Choroid plexus epithelial cell (primary cell): ENCODE data around the gene HCFC1.
A peak's percentile ranks its signal among the peaks of the same experiment; 100 is the strongest.

Experiments used
- DNase-seq: peaks from one replicate; pipeline ENCODE4 v3.0.0-alpha.2; 2010; ENCODE audit warnings: low read depth
- H3K4me3 ChIP-seq: 2 replicates; pipeline ENCODE4 v1.5.1; 2011; ENCODE audit warnings: low read depth, mild to moderate bottlenecking, control low read depth, low read length, moderate library complexity
- CTCF ChIP-seq: conservative IDR thresholded peaks from 2 replicates; pipeline ENCODE4 v1.5.1; 2011; ENCODE audit warnings: low read depth, mild to moderate bottlenecking, control low read depth, inconsistent platforms, low read length, moderate library complexity

Gene HCFC1

GRCh38 chrX:154017766-154018517, 46.3 kb upstream of the HCFC1 start:
- DNase-seq = no peak
- no peak for TF ChIP-seq CTCF
- H3K4me3 ChIP-seq = peak overlapping the region; percentile 64

- no peak for TF ChIP-seq CTCF
- no peak for DNase-seq
- no peak overlapping the region for H3K4me3 ChIP-seq
Measured at GRCh38 chrX:154016366-154017076, 44.9 kb upstream of the HCFC1 start.

- no peak for TF ChIP-seq CTCF
- no peak for DNase-seq
- H3K4me3 ChIP-seq = no peak overlapping the region
Measured at GRCh38 chrX:154015581-154016264, 44.1 kb upstream of the HCFC1 start.

- no peak for DNase-seq
- no peak for TF ChIP-seq CTCF
- no peak overlapping the region for H3K4me3 ChIP-seq
Measured at GRCh38 chrX:154014429-154015380, 43.1 kb upstream of the HCFC1 start.

GRCh38 chrX:154013614-154014360, 42.2 kb upstream of the HCFC1 start:
- peak; percentile 81 for TF ChIP-seq CTCF
- H3K4me3 ChIP-seq = no peak overlapping the region
- DNase-seq = peak; percentile 36

- no peak overlapping the region for H3K4me3 ChIP-seq
- no peak for TF ChIP-seq CTCF
- DNase-seq = no peak
Measured at GRCh38 chrX:154013001-154013421, 41.4 kb upstream of the HCFC1 start.
